Activated T-helper 17 cell treated with anti-CD3 and anti-CD28 coated beads, Interleukin-2, amount 50 U/mL, for 72 hours (primary cell): ENCODE results near the gene WDR70. TPM values are rescaled to one million over a fixed set of nuclear protein-coding genes. Genes with fewer than 3 reads are reported as not detected.
"Not testable (repeated sequence)": the region's sequence is repeated elsewhere in the genome, so short reads cannot be mapped to it uniquely, and the experiment has no call there.

ENCODE experiments used
- ATAC-seq: fragments of 150-1000 bp; cut with Tn5 transposase; replicated peaks from 2 replicates; pipeline ENCODE4 v1.10.0; 2021; ENCODE audit warnings: mild to moderate bottlenecking, moderate library complexity
- H3K27ac Mint-ChIP-seq: one replicate; pipeline ENCODE4 v1.8.0; 2022; ENCODE audit warnings: mixed read lengths
- H3K27me3 Mint-ChIP-seq: one replicate; pipeline ENCODE4 v1.8.0; 2022; ENCODE audit warnings: mixed read lengths
- H3K36me3 Mint-ChIP-seq: one replicate; pipeline ENCODE4 v1.8.0; 2022; ENCODE audit warnings: low read depth, mild to moderate bottlenecking, mixed read lengths
- H3K4me1 Mint-ChIP-seq: one replicate; pipeline ENCODE4 v1.8.0; 2022; ENCODE audit warnings: mixed read lengths
- H3K4me3 Mint-ChIP-seq: one replicate; pipeline ENCODE4 v1.8.0; 2022; ENCODE audit warnings: mild to moderate bottlenecking, mixed read lengths
- H3K9me3 Mint-ChIP-seq: one replicate; pipeline ENCODE4 v1.8.0; 2022; ENCODE audit warnings: mixed read lengths
- total RNA-seq, 2 donors: library from RNA; stranded (reverse); gene quantifications; one replicate each; pipeline ENCODE4 v1.2.3, GENCODE V29; 2022

The WDR70 gene
- total RNA-seq, 2 donors from 2014 or later: 20.2 to 39.4 TPM

GRCh38 chr5:37478121-37478894, 99.2 kb downstream of the WDR70 start:
- Mint-ChIP-seq H3K4me1 (peaks cover 16% of the 10 kb centered on the region), H3K9me3 (peaks cover 10% of the 10 kb centered on the region), H3K27ac (peak overlapping the region; percentile 3), H3K4me3 (no peak overlapping the region), H3K36me3 (peaks cover 71% of the 10 kb centered on the region), H3K27me3 (no peaks in the 10 kb centered on the region)
- peak; percentile 29 for ATAC-seq

- peaks cover 64% of the 10 kb centered on the region for H3K36me3 Mint-ChIP-seq
- peaks cover 16% of the 10 kb centered on the region for H3K4me1 Mint-ChIP-seq
- H3K27me3 Mint-ChIP-seq, H3K27ac Mint-ChIP-seq, H3K4me3 Mint-ChIP-seq, ATAC-seq: not testable (repeated sequence)
- peaks cover 10% of the 10 kb centered on the region for H3K9me3 Mint-ChIP-seq
These were observed 102.3 kb downstream of the WDR70 start for GRCh38 chr5:37481395-37481794.

GRCh38 chr5:37490120-37490810, 111.1 kb downstream of the WDR70 start:
- H3K36me3 Mint-ChIP-seq: peaks cover 28% of the 10 kb centered on the region
- H3K27me3 Mint-ChIP-seq: no peaks in the 10 kb centered on the region
- H3K4me1 Mint-ChIP-seq: peaks cover 15% of the 10 kb centered on the region
- H3K9me3 Mint-ChIP-seq: peaks cover 10% of the 10 kb centered on the region
- no peak overlapping the region for H3K27ac Mint-ChIP-seq
- no peak for ATAC-seq
- H3K4me3 Mint-ChIP-seq: no peak overlapping the region

DNA sequence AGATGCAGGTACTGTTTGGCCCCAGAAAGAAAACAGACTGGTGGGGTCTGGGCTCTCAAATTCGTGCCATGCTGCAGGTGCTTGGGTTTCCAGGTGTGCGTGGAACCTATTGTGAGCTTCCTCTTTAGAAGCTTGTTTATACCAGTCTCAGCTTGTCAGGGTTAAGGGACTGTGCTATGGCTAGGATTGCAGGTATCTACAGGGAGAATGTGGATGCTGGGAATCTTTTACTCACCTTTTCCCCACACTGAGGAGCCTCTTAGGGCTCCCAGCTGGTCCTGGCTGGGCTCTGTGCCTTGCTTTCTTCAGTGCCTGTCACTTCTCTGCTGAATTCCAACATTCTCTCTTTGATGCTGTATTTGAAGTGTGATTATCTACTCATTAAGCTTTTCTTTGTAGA, 111.8 kb downstream of the WDR70 start:
- Mint-ChIP-seq H3K36me3 (peaks cover 32% of the 10 kb centered on the region), H3K4me1 (peaks cover 18% of the 10 kb centered on the region), H3K9me3 (peaks cover 10% of the 10 kb centered on the region), H3K27me3 (no peaks in the 10 kb centered on the region), H3K4me3 (no peak overlapping the region), H3K27ac (no peak overlapping the region)
- no peak for ATAC-seq

- H3K27ac Mint-ChIP-seq: peak overlapping the region; percentile 49
- no peaks in the 10 kb centered on the region for H3K27me3 Mint-ChIP-seq
- H3K36me3 Mint-ChIP-seq: peaks cover 26% of the 10 kb centered on the region
- H3K4me1 Mint-ChIP-seq: peaks cover 18% of the 10 kb centered on the region
- no peak overlapping the region for H3K4me3 Mint-ChIP-seq
- no peak for ATAC-seq
- peaks cover 8% of the 10 kb centered on the region for H3K9me3 Mint-ChIP-seq
These were observed 113.8 kb downstream of the WDR70 start for GRCh38 chr5:37492778-37493555.

- H3K27ac Mint-ChIP-seq: no peak overlapping the region
- no peaks in the 10 kb centered on the region for H3K27me3 Mint-ChIP-seq
- H3K9me3 Mint-ChIP-seq: no peaks in the 10 kb centered on the region
- H3K4me3 Mint-ChIP-seq: no peak overlapping the region
- no peak for ATAC-seq
- H3K4me1 Mint-ChIP-seq: peaks cover 10% of the 10 kb centered on the region
- peaks cover 34% of the 10 kb centered on the region for H3K36me3 Mint-ChIP-seq
These were observed 115.6 kb downstream of the WDR70 start for GRCh38 chr5:37494756-37495155.

GRCh38 chr5:37495210-37495609, 116.1 kb downstream of the WDR70 start:
- no peaks in the 10 kb centered on the region for H3K9me3 Mint-ChIP-seq
- H3K27me3 Mint-ChIP-seq: no peaks in the 10 kb centered on the region
- ATAC-seq: no peak
- H3K36me3 Mint-ChIP-seq: peaks cover 38% of the 10 kb centered on the region
- H3K4me3 Mint-ChIP-seq: no peak overlapping the region
- peak overlapping the region; percentile 6 for H3K27ac Mint-ChIP-seq
- H3K4me1 Mint-ChIP-seq: peaks cover 10% of the 10 kb centered on the region

GRCh38 chr5:37495668-37496347, 116.7 kb downstream of the WDR70 start:
- Mint-ChIP-seq H3K4me3 (no peak overlapping the region), H3K36me3 (peaks cover 43% of the 10 kb centered on the region), H3K9me3 (no peaks in the 10 kb centered on the region), H3K27ac (peak overlapping the region; percentile 6), H3K27me3 (no peaks in the 10 kb centered on the region), H3K4me1 (peaks cover 10% of the 10 kb centered on the region)
- ATAC-seq: no peak

- no peak for ATAC-seq
- no peaks in the 10 kb centered on the region for H3K27me3 Mint-ChIP-seq
- H3K9me3 Mint-ChIP-seq: no peaks in the 10 kb centered on the region
- H3K4me3 Mint-ChIP-seq: no peak overlapping the region
- peaks cover 13% of the 10 kb centered on the region for H3K4me1 Mint-ChIP-seq
- no peak overlapping the region for H3K27ac Mint-ChIP-seq
- H3K36me3 Mint-ChIP-seq: peaks cover 55% of the 10 kb centered on the region
These were observed 117.9 kb downstream of the WDR70 start for GRCh38 chr5:37496902-37497445.

- Mint-ChIP-seq H3K4me3 (no peak overlapping the region), H3K4me1 (peaks cover 9% of the 10 kb centered on the region), H3K9me3 (peaks cover 6% of the 10 kb centered on the region), H3K36me3 (peaks cover 77% of the 10 kb centered on the region), H3K27me3 (no peaks in the 10 kb centered on the region), H3K27ac (no peak overlapping the region)
- no peak for ATAC-seq
These were observed 122.0 kb downstream of the WDR70 start for GRCh38 chr5:37501152-37501551.

DNA sequence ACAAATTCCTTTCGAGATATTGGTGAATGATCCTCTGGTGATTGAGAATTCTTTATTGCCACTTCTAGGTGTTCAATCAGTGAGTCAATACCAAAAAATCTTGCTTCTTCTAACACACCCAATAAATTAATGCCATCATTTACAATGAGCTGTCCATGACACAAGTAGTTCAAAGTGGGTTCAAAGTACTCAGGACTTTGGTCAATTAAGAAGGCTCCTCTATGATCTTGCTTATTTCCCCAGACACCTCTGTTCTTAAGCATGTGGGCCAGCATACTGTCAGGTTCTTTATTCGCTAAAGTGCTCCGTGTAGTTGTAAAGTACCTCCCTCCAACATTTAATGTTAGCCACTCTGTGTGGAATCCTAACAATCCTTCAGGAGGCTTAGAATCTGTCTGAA, 127.1 kb downstream of the WDR70 start:
- Mint-ChIP-seq H3K27me3 (no peaks in the 10 kb centered on the region), H3K36me3 (peaks cover 55% of the 10 kb centered on the region), H3K27ac (no peak overlapping the region), H3K9me3 (peaks cover 6% of the 10 kb centered on the region), H3K4me1 (peaks cover 9% of the 10 kb centered on the region), H3K4me3 (no peak overlapping the region)
- no peak for ATAC-seq

GRCh38 chr5:37506722-37507121, 127.6 kb downstream of the WDR70 start:
- Mint-ChIP-seq H3K9me3 (peaks cover 6% of the 10 kb centered on the region), H3K27ac (no peak overlapping the region), H3K4me1 (peaks cover 8% of the 10 kb centered on the region), H3K4me3 (no peak overlapping the region), H3K27me3 (no peaks in the 10 kb centered on the region), H3K36me3 (peaks cover 53% of the 10 kb centered on the region)
- no peak for ATAC-seq

DNA sequence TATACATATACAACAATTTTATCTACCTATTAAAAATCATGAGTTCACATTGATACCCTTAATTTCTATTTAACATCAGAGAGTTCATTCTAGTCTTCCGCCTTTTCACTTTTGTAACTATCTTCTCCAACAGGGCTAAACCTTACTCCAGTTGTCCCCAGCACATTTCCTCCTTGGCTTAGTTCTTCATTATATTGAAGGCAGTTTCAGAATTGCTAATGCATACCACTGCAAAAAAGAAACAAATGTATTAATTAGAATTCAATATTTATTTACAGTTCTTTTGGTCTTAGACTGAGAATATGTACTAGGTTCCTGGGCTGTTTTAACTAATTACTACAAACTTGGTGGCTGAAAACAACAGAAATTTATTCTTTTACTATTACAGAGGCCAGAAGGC, 132.5 kb downstream of the WDR70 start:
- no peak overlapping the region for H3K27ac Mint-ChIP-seq
- no peak for ATAC-seq
- no peaks in the 10 kb centered on the region for H3K9me3 Mint-ChIP-seq
- H3K36me3 Mint-ChIP-seq: peaks cover 24% of the 10 kb centered on the region
- no peak overlapping the region for H3K4me3 Mint-ChIP-seq
- H3K4me1 Mint-ChIP-seq: no peaks in the 10 kb centered on the region
- H3K27me3 Mint-ChIP-seq: no peaks in the 10 kb centered on the region

- Mint-ChIP-seq H3K4me1 (no peaks in the 10 kb centered on the region), H3K36me3 (peaks cover 38% of the 10 kb centered on the region), H3K4me3 (no peak overlapping the region), H3K9me3 (no peaks in the 10 kb centered on the region), H3K27ac (no peak overlapping the region), H3K27me3 (no peaks in the 10 kb centered on the region)
- ATAC-seq: no peak
These were observed 135.8 kb downstream of the WDR70 start for GRCh38 chr5:37514946-37515345.
